Measurements from ENCODE around the gene RAC2. TPM values are rescaled to one million over a fixed set of nuclear protein-coding genes. Genes with fewer than 3 reads are reported as not detected.
A peak's percentile ranks its signal among the peaks of the same experiment; 100 is the strongest.

Gene RAC2
- total RNA-seq, 1 donor from 2014 or later, result 111 TPM

GRCh38 chr22:37240941-37241320, 3.1 kb downstream of the RAC2 start:
- intact Hi-C loops (cut with DNase I), result no loop called here
- peak; percentile 30 for DNase-seq
- no peak overlapping the region for H3K27ac ChIP-seq
- H3K36me3 ChIP-seq, result peaks cover 11% of the 10 kb centered on the region
- no peaks in the 10 kb centered on the region for H3K9me3 ChIP-seq
- H3K4me3 ChIP-seq, result peak overlapping the region; percentile 63
- H3K4me1 ChIP-seq, result peaks cover 33% of the 10 kb centered on the region
- no peak for ATAC-seq
- TF ChIP-seq CTCF (IDR thresholded peaks at IDR 0.05), result no peak
- peaks cover 52% of the 10 kb centered on the region for H3K27me3 ChIP-seq (ENCODE audit: low read depth)

- Histone ChIP-seq H3K4me3 (no peak overlapping the region), H3K27ac (no peak overlapping the region), H3K4me1 (peaks cover 32% of the 10 kb centered on the region), H3K9me3 (no peaks in the 10 kb centered on the region), H3K36me3 (peaks cover 11% of the 10 kb centered on the region), H3K27me3 (ENCODE audit: low read depth) (peaks cover 55% of the 10 kb centered on the region)
- intact Hi-C loops (cut with DNase I), result no loop called here
- DNase-seq (peak; percentile 14), ATAC-seq (no peak)
- TF ChIP-seq CTCF (IDR thresholded peaks at IDR 0.05), result no peak
Observed at GRCh38 chr22:37240240-37240940, 3.7 kb downstream of the RAC2 start.

- Histone ChIP-seq H3K36me3 (peaks cover 11% of the 10 kb centered on the region), H3K9me3 (no peaks in the 10 kb centered on the region), H3K27ac (no peak overlapping the region), H3K27me3 (ENCODE audit: low read depth) (peaks cover 55% of the 10 kb centered on the region), H3K4me1 (peaks cover 24% of the 10 kb centered on the region), H3K4me3 (no peak overlapping the region)
- ATAC-seq (no peak), DNase-seq (peak; percentile 33)
- intact Hi-C loops (cut with DNase I), result no loop called here
- no peak for TF ChIP-seq CTCF (IDR thresholded peaks at IDR 0.05)
Observed at GRCh38 chr22:37239336-37240239, 4.5 kb downstream of the RAC2 start.

- H3K36me3 ChIP-seq, result peaks cover 11% of the 10 kb centered on the region
- no peaks in the 10 kb centered on the region for H3K9me3 ChIP-seq
- DNase-seq, result peak; percentile 31
- no peak for ATAC-seq
- intact Hi-C loops (cut with DNase I), result no loop called here
- no peak overlapping the region for H3K27ac ChIP-seq
- peaks cover 40% of the 10 kb centered on the region for H3K27me3 ChIP-seq (ENCODE audit: low read depth)
- peaks cover 16% of the 10 kb centered on the region for H3K4me1 ChIP-seq
- TF ChIP-seq CTCF (IDR thresholded peaks at IDR 0.05), result no peak
- H3K4me3 ChIP-seq, result no peak overlapping the region
Observed at GRCh38 chr22:37237371-37238268, 6.4 kb downstream of the RAC2 start.
